ENCODE data around the gene NLK. TPM values are rescaled to one million over a fixed set of nuclear protein-coding genes. Genes with fewer than 3 reads are reported as not detected.

NLK gene
- total RNA-seq, 1 donor from 2014 or later = 11.8 TPM

DNA sequence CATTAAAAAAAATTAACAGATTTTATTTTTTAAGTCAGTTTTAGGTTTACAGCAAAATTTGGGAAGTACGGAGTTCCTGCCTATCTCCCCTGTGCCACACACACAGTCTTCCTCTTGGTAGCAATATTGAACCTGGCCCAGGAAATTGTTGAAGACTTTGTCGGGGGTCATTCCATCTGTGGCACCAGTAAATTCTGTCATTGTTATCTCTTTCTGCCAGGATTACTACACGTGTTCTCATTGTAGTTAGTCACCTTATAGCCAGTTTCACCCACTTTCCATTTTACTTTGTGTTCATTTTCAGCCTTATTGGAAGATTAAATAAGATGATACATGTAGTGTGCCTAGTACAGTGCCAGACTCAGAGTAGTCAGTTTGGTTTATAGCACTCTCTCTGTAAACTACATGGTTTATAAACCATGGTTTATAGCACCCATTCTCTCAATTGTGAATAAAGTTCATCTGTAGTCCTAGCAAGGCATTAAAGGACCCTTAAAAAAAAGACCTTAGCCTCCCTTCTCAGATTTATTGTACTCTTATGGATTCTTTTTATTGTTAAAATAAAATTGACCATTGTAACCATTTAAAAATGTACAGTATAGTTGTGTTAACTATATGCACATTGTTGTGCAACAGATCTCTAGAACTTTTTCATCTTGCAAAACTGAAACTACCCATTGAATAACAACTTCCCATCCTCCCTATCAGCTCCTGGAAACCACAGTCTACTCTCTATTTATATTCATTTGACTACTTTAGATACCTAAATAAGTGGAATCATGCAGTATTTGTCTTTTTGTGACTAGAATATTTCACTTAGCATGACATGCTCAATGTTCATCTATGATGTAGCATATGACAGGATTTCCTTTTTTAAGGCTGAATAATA is 36.1 kb downstream of the NLK start:
- TF ChIP-seq, protein P1, sequence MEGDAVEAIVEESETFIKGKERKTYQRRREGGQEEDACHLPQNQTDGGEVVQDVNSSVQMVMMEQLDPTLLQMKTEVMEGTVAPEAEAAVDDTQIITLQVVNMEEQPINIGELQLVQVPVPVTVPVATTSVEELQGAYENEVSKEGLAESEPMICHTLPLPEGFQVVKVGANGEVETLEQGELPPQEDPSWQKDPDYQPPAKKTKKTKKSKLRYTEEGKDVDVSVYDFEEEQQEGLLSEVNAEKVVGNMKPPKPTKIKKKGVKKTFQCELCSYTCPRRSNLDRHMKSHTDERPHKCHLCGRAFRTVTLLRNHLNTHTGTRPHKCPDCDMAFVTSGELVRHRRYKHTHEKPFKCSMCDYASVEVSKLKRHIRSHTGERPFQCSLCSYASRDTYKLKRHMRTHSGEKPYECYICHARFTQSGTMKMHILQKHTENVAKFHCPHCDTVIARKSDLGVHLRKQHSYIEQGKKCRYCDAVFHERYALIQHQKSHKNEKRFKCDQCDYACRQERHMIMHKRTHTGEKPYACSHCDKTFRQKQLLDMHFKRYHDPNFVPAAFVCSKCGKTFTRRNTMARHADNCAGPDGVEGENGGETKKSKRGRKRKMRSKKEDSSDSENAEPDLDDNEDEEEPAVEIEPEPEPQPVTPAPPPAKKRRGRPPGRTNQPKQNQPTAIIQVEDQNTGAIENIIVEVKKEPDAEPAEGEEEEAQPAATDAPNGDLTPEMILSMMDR (IDR thresholded peaks at IDR 0.05) = no peak
- H3K36me3 Mint-ChIP-seq (ENCODE audit: low read depth) = peaks cover 2% of the 10 kb centered on the region
- H3K27me3 Mint-ChIP-seq (ENCODE audit: low read depth) = no peaks in the 10 kb centered on the region
- H3K27ac Mint-ChIP-seq (ENCODE audit: unreplicated experiment) = no peak overlapping the region
- no peaks in the 10 kb centered on the region for H3K9me3 Mint-ChIP-seq (ENCODE audit: low read depth)
- DNase-seq (ENCODE audit: low spot score) = no peak
- no peak overlapping the region for H3K4me3 Mint-ChIP-seq (ENCODE audit: unreplicated experiment)
- peaks cover 33% of the 10 kb centered on the region for H3K4me1 Mint-ChIP-seq (ENCODE audit: low read depth)

DNA sequence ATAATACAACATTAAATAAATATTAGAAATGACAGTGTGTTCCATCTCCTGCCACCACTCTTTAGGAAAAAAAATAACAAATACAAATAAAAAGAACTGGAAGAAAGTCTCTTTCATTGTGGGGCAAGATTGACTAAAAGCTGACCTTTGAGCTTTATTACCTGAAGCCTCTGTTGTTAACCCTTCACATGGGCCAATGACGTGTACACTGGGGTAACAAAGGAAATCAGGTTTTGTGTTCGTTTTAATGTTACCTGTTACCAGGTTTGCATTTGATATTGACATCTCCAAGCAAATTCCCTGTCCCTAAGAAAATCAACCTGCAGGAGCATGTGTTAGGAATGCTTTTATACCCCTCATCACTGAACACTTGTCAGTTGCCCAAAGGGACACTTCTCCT is 39.0 kb downstream of the NLK start:
- no peak overlapping the region for H3K4me3 Mint-ChIP-seq (ENCODE audit: unreplicated experiment)
- H3K9me3 Mint-ChIP-seq (ENCODE audit: low read depth) = no peaks in the 10 kb centered on the region
- DNase-seq (ENCODE audit: low spot score) = no peak
- H3K27me3 Mint-ChIP-seq (ENCODE audit: low read depth) = no peaks in the 10 kb centered on the region
- H3K4me1 Mint-ChIP-seq (ENCODE audit: low read depth) = peaks cover 31% of the 10 kb centered on the region
- peaks cover 2% of the 10 kb centered on the region for H3K36me3 Mint-ChIP-seq (ENCODE audit: low read depth)
- H3K27ac Mint-ChIP-seq (ENCODE audit: unreplicated experiment) = no peak overlapping the region
- TF ChIP-seq, protein P1 (IDR thresholded peaks at IDR 0.05) = no peak

DNA sequence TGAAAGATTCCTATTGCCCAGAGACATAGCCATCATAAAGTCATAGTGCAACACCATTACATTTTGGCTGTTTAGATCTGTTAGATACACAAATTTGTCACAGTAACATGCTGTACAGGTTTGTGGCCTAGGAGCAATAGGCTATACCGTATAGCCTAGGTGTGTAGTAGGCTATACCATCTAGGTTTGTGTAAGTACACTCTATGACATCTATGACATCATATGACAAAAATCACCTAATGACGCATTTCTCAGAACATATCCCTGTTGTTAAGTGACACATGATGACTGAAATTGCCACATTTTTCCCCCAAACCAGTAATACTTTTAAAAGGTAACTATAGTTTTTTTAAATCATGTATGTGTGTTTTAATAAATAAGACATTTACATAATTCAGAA is 43.3 kb downstream of the NLK start:
- Mint-ChIP-seq H3K4me1 (ENCODE audit: low read depth) (peaks cover 33% of the 10 kb centered on the region), H3K36me3 (ENCODE audit: low read depth) (peaks cover 2% of the 10 kb centered on the region), H3K27ac (ENCODE audit: unreplicated experiment) (no peak overlapping the region), H3K4me3 (ENCODE audit: unreplicated experiment) (no peak overlapping the region), H3K27me3 (ENCODE audit: low read depth) (no peaks in the 10 kb centered on the region), H3K9me3 (ENCODE audit: low read depth) (peaks cover 9% of the 10 kb centered on the region)
- TF ChIP-seq, protein P1 (IDR thresholded peaks at IDR 0.05) = no peak
- no peak for DNase-seq (ENCODE audit: low spot score)

DNA sequence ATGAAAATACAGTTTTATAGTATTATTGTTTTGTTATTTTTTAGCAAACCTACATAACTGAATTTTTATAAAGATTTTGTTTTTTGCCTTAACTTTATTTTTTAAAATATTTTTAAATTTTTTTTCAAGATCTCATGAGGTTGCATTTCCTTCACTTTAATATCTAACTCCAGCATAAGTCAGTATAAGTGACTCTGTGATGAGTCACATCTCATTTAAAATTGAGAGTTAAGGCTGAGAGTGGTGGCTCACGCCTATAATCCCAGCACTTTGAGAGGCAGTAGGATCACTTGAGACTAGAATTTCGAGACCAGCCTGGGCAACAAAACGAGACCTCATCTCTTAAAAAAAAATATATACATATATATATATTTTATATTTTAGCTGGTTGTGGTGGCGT is 44.0 kb downstream of the NLK start:
- TF ChIP-seq, protein P1 (IDR thresholded peaks at IDR 0.05) = no peak
- no peak overlapping the region for H3K27ac Mint-ChIP-seq (ENCODE audit: unreplicated experiment)
- H3K27me3 Mint-ChIP-seq (ENCODE audit: low read depth) = no peaks in the 10 kb centered on the region
- DNase-seq (ENCODE audit: low spot score) = no peak
- no peak overlapping the region for H3K4me3 Mint-ChIP-seq (ENCODE audit: unreplicated experiment)
- H3K4me1 Mint-ChIP-seq (ENCODE audit: low read depth) = peaks cover 33% of the 10 kb centered on the region
- peaks cover 2% of the 10 kb centered on the region for H3K36me3 Mint-ChIP-seq (ENCODE audit: low read depth)
- H3K9me3 Mint-ChIP-seq (ENCODE audit: low read depth) = peaks cover 9% of the 10 kb centered on the region

DNA sequence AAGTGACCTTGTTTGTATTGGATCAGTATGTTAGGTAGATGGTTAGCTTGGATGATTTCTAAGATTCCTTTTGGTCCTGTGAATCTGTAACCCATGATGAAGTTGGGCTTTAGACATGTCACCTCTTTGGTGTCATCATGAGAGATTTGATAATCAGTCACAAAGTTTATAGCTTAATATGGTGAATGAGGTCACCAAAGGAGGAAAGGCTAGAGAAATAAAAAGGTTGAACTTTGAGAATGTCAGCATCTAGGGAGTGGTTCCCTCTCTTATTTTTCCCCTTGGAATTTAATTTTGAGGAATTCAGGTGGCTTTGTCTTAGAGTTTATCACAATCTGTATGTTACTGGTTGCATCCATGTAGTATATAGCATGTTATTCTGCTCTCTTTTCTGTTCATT is 45.3 kb downstream of the NLK start:
- no peak overlapping the region for H3K4me3 Mint-ChIP-seq (ENCODE audit: unreplicated experiment)
- peaks cover 30% of the 10 kb centered on the region for H3K4me1 Mint-ChIP-seq (ENCODE audit: low read depth)
- peaks cover 9% of the 10 kb centered on the region for H3K9me3 Mint-ChIP-seq (ENCODE audit: low read depth)
- no peaks in the 10 kb centered on the region for H3K27me3 Mint-ChIP-seq (ENCODE audit: low read depth)
- no peak for DNase-seq (ENCODE audit: low spot score)
- no peak overlapping the region for H3K27ac Mint-ChIP-seq (ENCODE audit: unreplicated experiment)
- H3K36me3 Mint-ChIP-seq (ENCODE audit: low read depth) = peaks cover 2% of the 10 kb centered on the region
- TF ChIP-seq, protein P1 (IDR thresholded peaks at IDR 0.05) = no peak

Measured in chondrocyte (in vitro differentiated cells).